ENCODE results near the gene SAMD3. TPM values are rescaled to one million over a fixed set of nuclear protein-coding genes. Genes with fewer than 3 reads are reported as not detected.
"Not testable (repeated sequence)": the region's sequence is repeated elsewhere in the genome, so short reads cannot be mapped to it uniquely, and the experiment has no call there.

Gene SAMD3
- total and polyA plus RNA-seq, 7 donors: 0.09 to 0.66 (median 0.28) TPM; not detected in 2

GRCh38 chr6:130158548-130158947 lies 64.2 kb downstream of the SAMD3 start:
- H3K9me3 ChIP-seq: no peaks in the 10 kb centered on the region
- DNase-seq: no peak
- H3K4me3 ChIP-seq: no peak overlapping the region
- H3K4me1 ChIP-seq: no peaks in the 10 kb centered on the region
- 94 to 95% (median 94%) methylated on average over 4 of the region's 4 CpGs for WGBS, 3 donors
- intact Hi-C loops (cut with DNase I): no loop called here
- H3K27ac ChIP-seq: no peak overlapping the region
- H3K36me3 ChIP-seq (ENCODE audit: insufficient read depth in 1 of 2, low read depth in 1 of 2): no peaks in the 10 kb centered on the region
- TF ChIP-seq, protein P1, sequence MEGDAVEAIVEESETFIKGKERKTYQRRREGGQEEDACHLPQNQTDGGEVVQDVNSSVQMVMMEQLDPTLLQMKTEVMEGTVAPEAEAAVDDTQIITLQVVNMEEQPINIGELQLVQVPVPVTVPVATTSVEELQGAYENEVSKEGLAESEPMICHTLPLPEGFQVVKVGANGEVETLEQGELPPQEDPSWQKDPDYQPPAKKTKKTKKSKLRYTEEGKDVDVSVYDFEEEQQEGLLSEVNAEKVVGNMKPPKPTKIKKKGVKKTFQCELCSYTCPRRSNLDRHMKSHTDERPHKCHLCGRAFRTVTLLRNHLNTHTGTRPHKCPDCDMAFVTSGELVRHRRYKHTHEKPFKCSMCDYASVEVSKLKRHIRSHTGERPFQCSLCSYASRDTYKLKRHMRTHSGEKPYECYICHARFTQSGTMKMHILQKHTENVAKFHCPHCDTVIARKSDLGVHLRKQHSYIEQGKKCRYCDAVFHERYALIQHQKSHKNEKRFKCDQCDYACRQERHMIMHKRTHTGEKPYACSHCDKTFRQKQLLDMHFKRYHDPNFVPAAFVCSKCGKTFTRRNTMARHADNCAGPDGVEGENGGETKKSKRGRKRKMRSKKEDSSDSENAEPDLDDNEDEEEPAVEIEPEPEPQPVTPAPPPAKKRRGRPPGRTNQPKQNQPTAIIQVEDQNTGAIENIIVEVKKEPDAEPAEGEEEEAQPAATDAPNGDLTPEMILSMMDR (IDR thresholded peaks at IDR 0.05): no peak
- ATAC-seq: no peak
- H3K27me3 ChIP-seq (ENCODE audit: insufficient read depth in 3 of 3, low read length in 2 of 3): no peaks in the 10 kb centered on the region

- Histone ChIP-seq H3K27ac (no peak overlapping the region), H3K4me1 (no peaks in the 10 kb centered on the region), H3K27me3 (ENCODE audit: insufficient read depth in 3 of 3, low read length in 2 of 3) (no peaks in the 10 kb centered on the region), H3K36me3 (ENCODE audit: insufficient read depth in 1 of 2, low read depth in 1 of 2) (no peaks in the 10 kb centered on the region), H3K4me3 (no peak overlapping the region), H3K9me3 (no peaks in the 10 kb centered on the region)
- DNase-seq (no peak), ATAC-seq (no peak)
- 91 to 96% (median 93%) methylated on average over 2 of the region's 2 CpGs for WGBS, 3 donors
- intact Hi-C loops (cut with DNase I): no loop called here
- TF ChIP-seq, protein P1 (IDR thresholded peaks at IDR 0.05): no peak
Observed at GRCh38 chr6:130158056-130158455, 64.7 kb downstream of the SAMD3 start.

DNA sequence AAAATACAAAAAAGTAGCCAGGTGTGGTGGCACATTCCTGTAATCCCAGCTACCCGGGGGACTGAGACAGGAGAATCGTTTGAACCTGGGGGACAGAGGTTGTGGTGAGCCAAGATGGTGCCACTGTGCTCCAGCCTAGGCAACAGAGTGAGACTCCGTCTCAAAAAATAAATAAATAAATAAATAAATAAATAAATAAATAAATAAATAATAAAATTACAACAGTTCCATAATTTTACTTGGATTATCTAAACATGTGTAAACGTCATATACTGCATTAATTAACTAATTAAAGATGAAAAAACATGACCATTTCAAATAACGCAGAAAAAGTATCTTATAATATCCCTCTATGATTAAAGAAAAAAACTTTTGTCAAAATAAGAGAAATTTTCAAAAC lies 65.8 kb downstream of the SAMD3 start:
- TF ChIP-seq, protein P1 (IDR thresholded peaks at IDR 0.05): no peak
- no peak for ATAC-seq
- Histone ChIP-seq H3K27ac (no peak overlapping the region), H3K9me3 (no peaks in the 10 kb centered on the region), H3K4me1 (no peaks in the 10 kb centered on the region), H3K27me3 (ENCODE audit: insufficient read depth in 3 of 3, low read length in 2 of 3) (no peaks in the 10 kb centered on the region), H3K36me3 (ENCODE audit: insufficient read depth in 1 of 2, low read depth in 1 of 2) (no peaks in the 10 kb centered on the region), H3K4me3 (no peak overlapping the region)
- intact Hi-C loops (cut with DNase I): no loop called here
- DNase-seq: no peak
- 93 to 98% (median 98%) methylated on average over 5 of the region's 5 CpGs for WGBS, 3 donors

- 42 to 60% (median 46%) methylated on average over 6 of the region's 6 CpGs for WGBS, 3 donors
- no peaks in the 10 kb centered on the region for H3K36me3 ChIP-seq (ENCODE audit: insufficient read depth in 1 of 2, low read depth in 1 of 2)
- intact Hi-C loops (cut with DNase I): no loop called here
- H3K9me3 ChIP-seq: no peaks in the 10 kb centered on the region
- H3K27me3 ChIP-seq (ENCODE audit: insufficient read depth in 3 of 3, low read length in 2 of 3): no peaks in the 10 kb centered on the region
- DNase-seq (no peak), ATAC-seq (no peak)
- TF ChIP-seq, protein P1 (IDR thresholded peaks at IDR 0.05): no peak
- no peak overlapping the region for H3K4me3 ChIP-seq
- H3K27ac ChIP-seq: no peak overlapping the region
- H3K4me1 ChIP-seq: no peaks in the 10 kb centered on the region
Observed at GRCh38 chr6:130152908-130153510, 69.7 kb downstream of the SAMD3 start.

GRCh38 chr6:130150906-130151305 lies 71.8 kb downstream of the SAMD3 start:
- ATAC-seq: no peak
- no peak overlapping the region for H3K27ac ChIP-seq
- intact Hi-C loops (cut with DNase I): no loop called here
- H3K4me1 ChIP-seq: no peaks in the 10 kb centered on the region
- H3K36me3 ChIP-seq (ENCODE audit: insufficient read depth in 1 of 2, low read depth in 1 of 2): no peaks in the 10 kb centered on the region
- H3K9me3 ChIP-seq: no peaks in the 10 kb centered on the region
- TF ChIP-seq, protein P1 (IDR thresholded peaks at IDR 0.05): no peak
- H3K4me3 ChIP-seq: no peak overlapping the region
- no peaks in the 10 kb centered on the region for H3K27me3 ChIP-seq (ENCODE audit: insufficient read depth in 3 of 3, low read length in 2 of 3)
- 64 to 67% (median 65%) methylated on average over 6 to 8 of the region's 8 CpGs for WGBS, 3 donors
- DNase-seq: no peak

GRCh38 chr6:130149016-130149415 lies 73.7 kb downstream of the SAMD3 start:
- 54 to 67% (median 66%) methylated on average over 2 of the region's 2 CpGs for WGBS, 3 donors
- H3K9me3 ChIP-seq; ATAC-seq; DNase-seq; H3K27me3 ChIP-seq (ENCODE audit: insufficient read depth in 3 of 3, low read length in 2 of 3); intact Hi-C loops (cut with DNase I); H3K4me3 ChIP-seq; H3K36me3 ChIP-seq (ENCODE audit: insufficient read depth in 1 of 2, low read depth in 1 of 2); H3K27ac ChIP-seq; H3K4me1 ChIP-seq: not testable (repeated sequence)
